Measurements from ENCODE around the gene TNNI3K. TPM values are rescaled to one million over a fixed set of nuclear protein-coding genes. Genes with fewer than 3 reads are reported as not detected.

The TNNI3K gene
- total RNA-seq, 1 donor from 2014 or later: not detected

- Mint-ChIP-seq H3K27me3 (ENCODE audit: unreplicated experiment) (no peaks in the 10 kb centered on the region), H3K27ac (ENCODE audit: unreplicated experiment) (no peak overlapping the region), H3K4me1 (ENCODE audit: unreplicated experiment) (no peaks in the 10 kb centered on the region), H3K4me3 (ENCODE audit: unreplicated experiment) (no peak overlapping the region), H3K36me3 (ENCODE audit: unreplicated experiment) (no peaks in the 10 kb centered on the region), H3K9me3 (ENCODE audit: unreplicated experiment) (no peaks in the 10 kb centered on the region)
- DNase-seq (ENCODE audit: extremely low spot score, unreplicated experiment): no peak
- no peak for TF ChIP-seq CTCF (IDR thresholded peaks at IDR 0.05)
Measured at GRCh38 chr1:74571493-74571800, 336.3 kb downstream of the TNNI3K start.

GRCh38 chr1:74571891-74572290 is 336.7 kb downstream of the TNNI3K start:
- Mint-ChIP-seq H3K36me3 (ENCODE audit: unreplicated experiment) (no peaks in the 10 kb centered on the region), H3K27ac (ENCODE audit: unreplicated experiment) (no peak overlapping the region), H3K9me3 (ENCODE audit: unreplicated experiment) (no peaks in the 10 kb centered on the region)

GRCh38 chr1:74578101-74578500 is 342.9 kb downstream of the TNNI3K start:
- no peaks in the 10 kb centered on the region for H3K27me3 Mint-ChIP-seq (ENCODE audit: unreplicated experiment)
- H3K4me1 Mint-ChIP-seq (ENCODE audit: unreplicated experiment): no peaks in the 10 kb centered on the region
- DNase-seq (ENCODE audit: extremely low spot score, unreplicated experiment): no peak
- H3K4me3 Mint-ChIP-seq (ENCODE audit: unreplicated experiment): no peak overlapping the region
- H3K9me3 Mint-ChIP-seq (ENCODE audit: unreplicated experiment): no peaks in the 10 kb centered on the region
- no peak for TF ChIP-seq CTCF (IDR thresholded peaks at IDR 0.05)
- no peaks in the 10 kb centered on the region for H3K36me3 Mint-ChIP-seq (ENCODE audit: unreplicated experiment)
- no peak overlapping the region for H3K27ac Mint-ChIP-seq (ENCODE audit: unreplicated experiment)

More at GRCh38 chr1:74571891-74572290, 336.7 kb downstream of the TNNI3K start:
- H3K27me3 Mint-ChIP-seq (ENCODE audit: unreplicated experiment): no peaks in the 10 kb centered on the region
- H3K4me1 Mint-ChIP-seq (ENCODE audit: unreplicated experiment): no peaks in the 10 kb centered on the region
- no peak for DNase-seq (ENCODE audit: extremely low spot score, unreplicated experiment)
- TF ChIP-seq CTCF (IDR thresholded peaks at IDR 0.05): no peak
- H3K4me3 Mint-ChIP-seq (ENCODE audit: unreplicated experiment): no peak overlapping the region

- H3K27me3 Mint-ChIP-seq (ENCODE audit: unreplicated experiment): peaks cover 2% of the 10 kb centered on the region
- no peak overlapping the region for H3K27ac Mint-ChIP-seq (ENCODE audit: unreplicated experiment)
- no peaks in the 10 kb centered on the region for H3K4me1 Mint-ChIP-seq (ENCODE audit: unreplicated experiment)
- no peak for DNase-seq (ENCODE audit: extremely low spot score, unreplicated experiment)
- no peaks in the 10 kb centered on the region for H3K36me3 Mint-ChIP-seq (ENCODE audit: unreplicated experiment)
- no peaks in the 10 kb centered on the region for H3K9me3 Mint-ChIP-seq (ENCODE audit: unreplicated experiment)
- no peak overlapping the region for H3K4me3 Mint-ChIP-seq (ENCODE audit: unreplicated experiment)
- no peak for TF ChIP-seq CTCF (IDR thresholded peaks at IDR 0.05)
Measured at GRCh38 chr1:74579425-74579824, 344.2 kb downstream of the TNNI3K start.

- H3K4me3 Mint-ChIP-seq (ENCODE audit: unreplicated experiment): no peak overlapping the region
- peaks cover 3% of the 10 kb centered on the region for H3K27me3 Mint-ChIP-seq (ENCODE audit: unreplicated experiment)
- DNase-seq (ENCODE audit: extremely low spot score, unreplicated experiment): no peak
- no peaks in the 10 kb centered on the region for H3K4me1 Mint-ChIP-seq (ENCODE audit: unreplicated experiment)
- no peaks in the 10 kb centered on the region for H3K36me3 Mint-ChIP-seq (ENCODE audit: unreplicated experiment)
- no peak for TF ChIP-seq CTCF (IDR thresholded peaks at IDR 0.05)
- H3K27ac Mint-ChIP-seq (ENCODE audit: unreplicated experiment): no peak overlapping the region
- H3K9me3 Mint-ChIP-seq (ENCODE audit: unreplicated experiment): no peaks in the 10 kb centered on the region
Measured at GRCh38 chr1:74583397-74583796, 348.2 kb downstream of the TNNI3K start.

All from osteocyte (in vitro differentiated cells).